ENCODE measurements around the gene CPVL. TPM values are rescaled to one million over a fixed set of nuclear protein-coding genes. Genes with fewer than 3 reads are reported as not detected.
A peak's percentile ranks its signal among the peaks of the same experiment; 100 is the strongest.

Gene CPVL
- total RNA-seq, 2 experiments from 2014 or later = not detected

- H3K4me1 Mint-ChIP-seq (ENCODE audit: low read depth) = no peaks in the 10 kb centered on the region
- H3K27me3 Mint-ChIP-seq = peaks cover under 1% of the 10 kb centered on the region
- POLR2A ChIA-PET = interaction anchor here (1.6 kb wide), 1 partner anchor 11 kb away, joined by 4 read pairs; no protein-coding TSS in a partner anchor
- intact Hi-C loops (cut with micrococcal nuclease) = no loop called here
- TF ChIP-seq, protein P1, sequence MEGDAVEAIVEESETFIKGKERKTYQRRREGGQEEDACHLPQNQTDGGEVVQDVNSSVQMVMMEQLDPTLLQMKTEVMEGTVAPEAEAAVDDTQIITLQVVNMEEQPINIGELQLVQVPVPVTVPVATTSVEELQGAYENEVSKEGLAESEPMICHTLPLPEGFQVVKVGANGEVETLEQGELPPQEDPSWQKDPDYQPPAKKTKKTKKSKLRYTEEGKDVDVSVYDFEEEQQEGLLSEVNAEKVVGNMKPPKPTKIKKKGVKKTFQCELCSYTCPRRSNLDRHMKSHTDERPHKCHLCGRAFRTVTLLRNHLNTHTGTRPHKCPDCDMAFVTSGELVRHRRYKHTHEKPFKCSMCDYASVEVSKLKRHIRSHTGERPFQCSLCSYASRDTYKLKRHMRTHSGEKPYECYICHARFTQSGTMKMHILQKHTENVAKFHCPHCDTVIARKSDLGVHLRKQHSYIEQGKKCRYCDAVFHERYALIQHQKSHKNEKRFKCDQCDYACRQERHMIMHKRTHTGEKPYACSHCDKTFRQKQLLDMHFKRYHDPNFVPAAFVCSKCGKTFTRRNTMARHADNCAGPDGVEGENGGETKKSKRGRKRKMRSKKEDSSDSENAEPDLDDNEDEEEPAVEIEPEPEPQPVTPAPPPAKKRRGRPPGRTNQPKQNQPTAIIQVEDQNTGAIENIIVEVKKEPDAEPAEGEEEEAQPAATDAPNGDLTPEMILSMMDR (IDR thresholded peaks at IDR 0.05) = no peak
- no peaks in the 10 kb centered on the region for H3K36me3 Mint-ChIP-seq (ENCODE audit: low read depth)
- no peak overlapping the region for H3K27ac Mint-ChIP-seq
- no peaks in the 10 kb centered on the region for H3K9me3 Mint-ChIP-seq
- CTCF ChIA-PET = no interaction called here
- ATAC-seq (no peak), DNase-seq (no peak)
- no peak overlapping the region for H3K4me3 Mint-ChIP-seq
Observed at GRCh38 chr7:29184599-29184998, 38.3 kb upstream of the CPVL start.

DNA sequence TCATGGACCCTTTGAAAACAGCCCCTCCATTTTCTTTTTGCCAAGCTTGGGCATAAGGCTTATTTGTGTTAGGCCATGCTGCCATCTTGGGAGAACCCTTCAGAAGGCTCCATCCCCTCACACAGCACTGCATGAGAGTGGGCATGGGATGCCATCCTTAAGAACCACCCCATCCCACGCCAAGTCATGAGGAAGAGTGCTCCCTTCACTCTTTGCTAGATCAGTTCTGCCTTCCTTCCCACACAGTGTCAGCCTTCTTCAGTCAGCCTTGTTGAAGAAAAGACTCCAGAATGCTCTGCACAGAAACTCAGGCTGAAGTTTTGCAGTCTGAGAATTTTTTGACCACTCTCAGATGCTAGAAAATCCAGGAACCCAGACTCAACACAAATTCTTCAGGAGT is 32.8 kb upstream of the CPVL start:
- no peak overlapping the region for H3K27ac Mint-ChIP-seq
- H3K9me3 Mint-ChIP-seq = no peaks in the 10 kb centered on the region

GRCh38 chr7:29177963-29178600 is 31.7 kb upstream of the CPVL start:
- intact Hi-C loops (cut with micrococcal nuclease) = no loop called here
- H3K4me1 Mint-ChIP-seq (ENCODE audit: low read depth) = peaks cover 7% of the 10 kb centered on the region
- DNase-seq (peak; percentile 57), ATAC-seq (peak; percentile 83)
- CTCF ChIA-PET = interaction anchor here (1.0 to 8.3 kb wide), 2 partner anchors 11 to 229 kb away, joined by 3 to 51 read pairs; no protein-coding TSS in a partner anchor
- H3K9me3 Mint-ChIP-seq = no peaks in the 10 kb centered on the region
- peaks cover 12% of the 10 kb centered on the region for H3K27me3 Mint-ChIP-seq
- no peak overlapping the region for H3K27ac Mint-ChIP-seq
- TF ChIP-seq, protein P1 (IDR thresholded peaks at IDR 0.05) = no peak
- H3K4me3 Mint-ChIP-seq = peak overlapping the region; percentile 1
- H3K36me3 Mint-ChIP-seq (ENCODE audit: low read depth) = no peaks in the 10 kb centered on the region
- POLR2A ChIA-PET = no interaction called here

More for the DNA sequence above, 32.8 kb upstream of the CPVL start:
- H3K4me3 Mint-ChIP-seq = no peak overlapping the region
- ATAC-seq (no peak), DNase-seq (no peak)
- TF ChIP-seq, protein P1 (IDR thresholded peaks at IDR 0.05) = no peak
- CTCF ChIA-PET = interaction anchor here (8.3 kb wide), 1 partner anchor 10 kb away, joined by 51 read pairs; no protein-coding TSS in a partner anchor
- H3K36me3 Mint-ChIP-seq (ENCODE audit: low read depth) = no peaks in the 10 kb centered on the region
- peaks cover 7% of the 10 kb centered on the region for H3K4me1 Mint-ChIP-seq (ENCODE audit: low read depth)
- intact Hi-C loops (cut with micrococcal nuclease) = no loop called here
- POLR2A ChIA-PET = no interaction called here
- peaks cover 12% of the 10 kb centered on the region for H3K27me3 Mint-ChIP-seq

DNA sequence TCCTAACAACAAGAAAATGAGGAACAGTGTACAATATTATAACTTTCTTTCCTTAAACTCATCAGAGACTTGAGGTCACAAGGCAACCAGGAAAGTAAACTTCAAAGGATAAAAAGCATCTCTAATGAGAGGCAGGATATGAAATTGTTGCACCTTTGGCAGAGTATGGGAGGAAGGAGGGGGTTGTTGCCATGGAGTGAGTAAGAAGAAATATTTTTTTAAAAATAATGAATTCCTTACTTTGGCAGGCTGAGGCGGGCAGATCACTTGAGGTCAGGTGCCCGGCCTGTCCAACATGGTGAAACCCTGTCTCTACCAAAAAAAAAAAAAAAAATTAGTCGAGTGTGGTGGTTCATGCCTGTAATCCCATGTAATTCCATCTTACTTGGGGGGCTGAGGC is 27.1 kb upstream of the CPVL start:
- peaks cover 6% of the 10 kb centered on the region for H3K4me1 Mint-ChIP-seq (ENCODE audit: low read depth)
- H3K9me3 Mint-ChIP-seq = no peaks in the 10 kb centered on the region
- intact Hi-C loops (cut with micrococcal nuclease) = no loop called here
- no peak for ATAC-seq
- TF ChIP-seq, protein P1 (IDR thresholded peaks at IDR 0.05) = no peak
- H3K4me3 Mint-ChIP-seq = no peak overlapping the region
- CTCF ChIA-PET = interaction anchor here (1.1 to 1.6 kb wide), 2 partner anchors 10 to 251 kb away, joined by 3 to 5 read pairs; no protein-coding TSS in a partner anchor
- POLR2A ChIA-PET = interaction anchor here (0.6 kb wide), 1 partner anchor 19 kb away, joined by 3 read pairs; no protein-coding TSS in a partner anchor
- no peak overlapping the region for H3K27ac Mint-ChIP-seq
- DNase-seq = no peak
- peaks cover 16% of the 10 kb centered on the region for H3K27me3 Mint-ChIP-seq
- H3K36me3 Mint-ChIP-seq (ENCODE audit: low read depth) = no peaks in the 10 kb centered on the region

- POLR2A ChIA-PET = no interaction called here
- intact Hi-C loops (cut with micrococcal nuclease) = no loop called here
- CTCF ChIA-PET = interaction anchor here (1.5 to 2.8 kb wide), 2 partner anchors 19 to 238 kb away, joined by 4 to 7 read pairs; no protein-coding TSS in a partner anchor
- Mint-ChIP-seq H3K4me1 (ENCODE audit: low read depth) (no peaks in the 10 kb centered on the region), H3K36me3 (ENCODE audit: low read depth) (no peaks in the 10 kb centered on the region), H3K4me3 (no peak overlapping the region), H3K27ac (no peak overlapping the region), H3K9me3 (peaks cover 1% of the 10 kb centered on the region), H3K27me3 (peaks cover 11% of the 10 kb centered on the region)
- ATAC-seq (no peak), DNase-seq (no peak)
- TF ChIP-seq, protein P1 (IDR thresholded peaks at IDR 0.05) = no peak
Observed at GRCh38 chr7:29170781-29171180, 24.4 kb upstream of the CPVL start.

Data from activated CD8-positive, alpha-beta T cell treated with anti-CD3 and anti-CD28 coated beads for 36 hours (primary cell).